H9 (cell line): ENCODE measurements around the gene ENTPD1. TPM values are rescaled to one million over a fixed set of nuclear protein-coding genes. Genes with fewer than 3 reads are reported as not detected.

Experiments used
- DNase-seq: peaks from one replicate; pipeline ENCODE4 v3.0.0-alpha.2; 2017
- H2AFZ ChIP-seq: one replicate; pipeline ENCODE4 v1.6.1; 2013; ENCODE audit warnings: mild to moderate bottlenecking, low read length, control low read depth, moderate library complexity
- H2AK5ac ChIP-seq: 2 replicates; pipeline ENCODE4 v1.6.1; 2013; ENCODE audit warnings: low read length, control low read depth, mixed read lengths; ENCODE audit not compliant: insufficient read length
- H2BK120ac ChIP-seq: one replicate; pipeline ENCODE4 v1.6.1; 2013; ENCODE audit warnings: low read depth, mild to moderate bottlenecking, low read length, control low read depth, inconsistent platforms; ENCODE audit not compliant: poor library complexity, severe bottlenecking
- H2BK12ac ChIP-seq: 2 replicates; pipeline ENCODE4 v1.6.1; 2013; ENCODE audit warnings: low read length, control low read depth, mixed read lengths, low read depth; ENCODE audit not compliant: insufficient read length
- H2BK15ac ChIP-seq: 2 replicates; pipeline ENCODE4 v1.6.1; 2013; ENCODE audit warnings: low read depth, low read length, control low read depth
- H2BK20ac ChIP-seq: one replicate; pipeline ENCODE4 v1.6.1; 2013; ENCODE audit warnings: low read depth, mild to moderate bottlenecking, low read length, control low read depth, inconsistent platforms; ENCODE audit not compliant: poor library complexity, severe bottlenecking
- H2BK5ac ChIP-seq: 2 replicates; pipeline ENCODE4 v1.6.1; 2013; ENCODE audit warnings: low read length, control low read depth, mixed read lengths; ENCODE audit not compliant: insufficient read length
- H3K14ac ChIP-seq: 2 replicates; pipeline ENCODE4 v1.6.1; 2013; ENCODE audit warnings: low read length, control low read depth; ENCODE audit not compliant: insufficient read depth
- H3K18ac ChIP-seq: 2 replicates; pipeline ENCODE4 v1.6.1; 2013; ENCODE audit warnings: low read depth, mild to moderate bottlenecking, mixed read lengths, low read length, control low read depth; ENCODE audit not compliant: insufficient read length
- H3K23ac ChIP-seq: 2 replicates; pipeline ENCODE4 v1.6.1; 2013; ENCODE audit warnings: low read length, control low read depth, mixed read lengths, low read depth; ENCODE audit not compliant: insufficient read length
- H3K23me2 ChIP-seq: 2 replicates; pipeline ENCODE4 v1.6.1; 2013; ENCODE audit warnings: low read depth, mild to moderate bottlenecking, mixed read lengths, low read length, control low read depth; ENCODE audit not compliant: insufficient read length, poor library complexity, severe bottlenecking
- H3K27ac ChIP-seq: 2 replicates; pipeline ENCODE4 v1.5.1; 2013; ENCODE audit warnings: low read length, control low read depth, mixed read lengths, low read depth; ENCODE audit not compliant: insufficient read length
- H3K27me3 ChIP-seq: 2 replicates; pipeline ENCODE4 v1.6.1; 2013; ENCODE audit warnings: low read length, control low read depth, inconsistent platforms; ENCODE audit not compliant: insufficient read depth
- H3K4ac ChIP-seq: 2 replicates; pipeline ENCODE4 v1.6.1; 2013; ENCODE audit warnings: low read depth, mild to moderate bottlenecking, control low read depth, inconsistent platforms, low read length, moderate library complexity
- H3K4me1 ChIP-seq: 2 replicates; pipeline ENCODE4 v1.6.1; 2013; ENCODE audit warnings: low read length, control low read depth, inconsistent platforms; ENCODE audit not compliant: insufficient read depth
- H3K4me2 ChIP-seq: 2 replicates; pipeline ENCODE4 v1.6.1; 2013; ENCODE audit warnings: low read length, control low read depth, mixed read lengths; ENCODE audit not compliant: insufficient read length, insufficient read depth
- H3K56ac ChIP-seq: 2 replicates; pipeline ENCODE4 v1.6.1; 2013; ENCODE audit warnings: low read depth, mild to moderate bottlenecking, mixed read lengths, low read length, control low read depth; ENCODE audit not compliant: insufficient read length
- H3K79me1 ChIP-seq: 2 replicates; pipeline ENCODE4 v1.6.1; 2013; ENCODE audit warnings: low read depth, mild to moderate bottlenecking, moderate library complexity, low read length, control low read depth, inconsistent platforms; ENCODE audit not compliant: insufficient read depth, poor library complexity, severe bottlenecking
- H3K79me2 ChIP-seq: 2 replicates; pipeline ENCODE4 v1.6.1; 2013; ENCODE audit warnings: low read length, control low read depth, inconsistent platforms; ENCODE audit not compliant: insufficient read depth
- H3K9ac ChIP-seq: 2 replicates; pipeline ENCODE4 v1.6.1; 2013; ENCODE audit warnings: low read length, control low read depth, mixed read lengths; ENCODE audit not compliant: insufficient read length; ENCODE audit errors: extremely low read depth
- H3K9me3 ChIP-seq: one replicate; pipeline ENCODE4 v1.6.1; 2013; ENCODE audit warnings: low read depth, low read length, inconsistent platforms; ENCODE audit not compliant: control insufficient read depth
- H3T11ph ChIP-seq: one replicate; pipeline ENCODE4 v1.6.1; 2013; ENCODE audit warnings: mild to moderate bottlenecking, low read length, control low read depth, inconsistent platforms
- H4K20me1 ChIP-seq: one replicate; pipeline ENCODE4 v1.6.1; 2013; ENCODE audit not compliant: control insufficient read depth, insufficient read length, insufficient read depth
- H4K5ac ChIP-seq: 2 replicates; pipeline ENCODE4 v1.6.1; 2013; ENCODE audit warnings: low read depth, mild to moderate bottlenecking, mixed read lengths, low read length, control low read depth; ENCODE audit not compliant: insufficient read length
- H4K8ac ChIP-seq: replicated peaks from 2 replicates; pipeline ENCODE4 v1.6.1; 2013; ENCODE audit warnings: low read length, control low read depth, mixed read lengths, low read depth; ENCODE audit not compliant: insufficient read length
- H4K91ac ChIP-seq: 2 replicates; pipeline ENCODE4 v1.6.1; 2013; ENCODE audit warnings: low read depth, mild to moderate bottlenecking, moderate library complexity, mixed read lengths, low read length, control low read depth; ENCODE audit not compliant: insufficient read length
- H3K27ac Mint-ChIP-seq, 3 experiments: 2 replicates in 2 of 3; 3 replicates in 1 of 3; pipeline ENCODE4 v1.8.0; 2020 to 2021; ENCODE audit warnings: mixed read lengths in 3 of 3, mild to moderate bottlenecking in 1 of 3, moderate library complexity in 1 of 3
- H3K27me3 Mint-ChIP-seq: 2 replicates; pipeline ENCODE4 v1.8.0; 2021; ENCODE audit warnings: low read depth, mild to moderate bottlenecking, moderate library complexity, mixed read lengths
- H3K36me3 Mint-ChIP-seq, 3 experiments: 2 replicates in 2 of 3; 3 replicates in 1 of 3; pipeline ENCODE4 v1.8.0; 2020 to 2021; ENCODE audit warnings: low read depth in 3 of 3, mixed read lengths in 3 of 3; ENCODE audit not compliant: insufficient read depth in 1 of 3
- H3K4me1 Mint-ChIP-seq, 2 experiments: 2 replicates each; pipeline ENCODE4 v1.8.0; 2020; ENCODE audit warnings: mixed read lengths in 2 of 2
- H3K4me3 Mint-ChIP-seq, 2 experiments: 2 replicates in 1 of 2; 3 replicates in 1 of 2; pipeline ENCODE4 v1.8.0; 2020 to 2021; ENCODE audit warnings: mild to moderate bottlenecking in 2 of 2, mixed read lengths in 2 of 2, moderate library complexity in 1 of 2
- H3K9me3 Mint-ChIP-seq, 2 experiments: 2 replicates in 1 of 2; 3 replicates in 1 of 2; pipeline ENCODE4 v1.8.0; 2020; ENCODE audit warnings: mild to moderate bottlenecking in 2 of 2, mixed read lengths in 2 of 2, moderate library complexity in 1 of 2
- WGBS: extraction: QIAGEN DNeasy Blood & Tissue Kit; methylation state at CpG from one replicate; pipeline ENCODE4 v1.1.7; 2013; ENCODE audit warnings: missing lambda C conversion rate, low lambda C conversion rate, mixed read lengths; ENCODE audit not compliant: insufficient read length; ENCODE audit errors: extremely low coverage; 5-methylcytosine and 5-hydroxymethylcytosine counted together
- total RNA-seq: library from RNA; stranded (reverse); gene quantifications from 2 replicates; pipeline ENCODE4 v1.2.1, GENCODE V29; 2021
- TF ChIP-seq, protein P1 (sequence below): fragments of 200-600 bp; sonication (generic); conservative IDR thresholded peaks from 3 replicates; pipeline ENCODE4 v1.8.0; 2021; ENCODE audit warnings: antibody characterized with exemption, mild to moderate bottlenecking

The ENTPD1 gene
- total RNA-seq, 1 experiment from 2014 or later, result 1.9 TPM

DNA sequence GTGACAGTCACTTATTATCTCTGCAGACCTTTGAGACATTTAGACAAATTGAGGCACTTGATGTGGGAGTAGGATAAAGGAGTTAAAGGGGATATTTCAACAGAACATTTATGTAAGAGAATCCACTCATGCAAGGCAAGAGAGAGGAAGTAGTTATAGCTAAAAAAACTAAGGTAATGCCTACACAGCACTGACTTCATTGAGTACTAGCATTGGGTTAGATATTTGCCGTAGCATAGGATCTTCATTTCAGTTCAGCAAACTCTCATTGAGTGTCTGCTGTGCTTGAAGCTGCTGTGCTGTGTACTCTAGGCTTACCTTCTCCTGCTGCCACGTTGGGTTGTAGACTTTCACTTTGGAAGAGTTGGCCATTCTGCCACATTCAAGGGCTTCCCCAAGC is 10.5 kb upstream of the ENTPD1 start:
- H3K27ac ChIP-seq, result no peak overlapping the region
- no peak overlapping the region for H3K27ac Mint-ChIP-seq

More for the DNA sequence above, 10.5 kb upstream of the ENTPD1 start:
- Histone ChIP-seq H4K8ac (no peak overlapping the region), H2BK5ac (no peak overlapping the region), H2AK5ac (no peak overlapping the region), H3K79me2 (no peaks in the 10 kb centered on the region), H3K14ac (no peak overlapping the region), H3K18ac (no peak overlapping the region), H2BK15ac (no peak overlapping the region), H3T11ph (no peak overlapping the region), H3K56ac (no peak overlapping the region), H3K4ac (no peak overlapping the region), H3K4me2 (no peak overlapping the region), H4K91ac (no peak overlapping the region), H2BK20ac (no peak overlapping the region), H3K27me3 (no peaks in the 10 kb centered on the region), H3K4me1 (peaks cover 5% of the 10 kb centered on the region; the same call in 1 of the 2 replicates), H3K23me2 (no peaks in the 10 kb centered on the region), H2BK12ac (no peak overlapping the region), H2AFZ (no peak overlapping the region), H3K79me1 (no peaks in the 10 kb centered on the region), H2BK120ac (no peak overlapping the region), H4K5ac (no peak overlapping the region), H4K20me1 (no peaks in the 10 kb centered on the region), H3K9me3 (no peaks in the 10 kb centered on the region), H3K23ac (no peak overlapping the region), H3K9ac (no peak overlapping the region)
- H3K36me3 Mint-ChIP-seq, result no peaks in the 10 kb centered on the region; a peak in 1 of 7 replicates
- no peak overlapping the region for H3K4me3 Mint-ChIP-seq
- no peak for DNase-seq
- no peaks in the 10 kb centered on the region; a peak in 2 of 5 replicates for H3K9me3 Mint-ChIP-seq
- TF ChIP-seq, protein P1, sequence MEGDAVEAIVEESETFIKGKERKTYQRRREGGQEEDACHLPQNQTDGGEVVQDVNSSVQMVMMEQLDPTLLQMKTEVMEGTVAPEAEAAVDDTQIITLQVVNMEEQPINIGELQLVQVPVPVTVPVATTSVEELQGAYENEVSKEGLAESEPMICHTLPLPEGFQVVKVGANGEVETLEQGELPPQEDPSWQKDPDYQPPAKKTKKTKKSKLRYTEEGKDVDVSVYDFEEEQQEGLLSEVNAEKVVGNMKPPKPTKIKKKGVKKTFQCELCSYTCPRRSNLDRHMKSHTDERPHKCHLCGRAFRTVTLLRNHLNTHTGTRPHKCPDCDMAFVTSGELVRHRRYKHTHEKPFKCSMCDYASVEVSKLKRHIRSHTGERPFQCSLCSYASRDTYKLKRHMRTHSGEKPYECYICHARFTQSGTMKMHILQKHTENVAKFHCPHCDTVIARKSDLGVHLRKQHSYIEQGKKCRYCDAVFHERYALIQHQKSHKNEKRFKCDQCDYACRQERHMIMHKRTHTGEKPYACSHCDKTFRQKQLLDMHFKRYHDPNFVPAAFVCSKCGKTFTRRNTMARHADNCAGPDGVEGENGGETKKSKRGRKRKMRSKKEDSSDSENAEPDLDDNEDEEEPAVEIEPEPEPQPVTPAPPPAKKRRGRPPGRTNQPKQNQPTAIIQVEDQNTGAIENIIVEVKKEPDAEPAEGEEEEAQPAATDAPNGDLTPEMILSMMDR, result no peak
- no CpG with 5 or more reads among the region's 2 CpGs for WGBS
- no peaks in the 10 kb centered on the region for H3K27me3 Mint-ChIP-seq
- peaks cover 4 to 9% of the 10 kb centered on the region in 2 experiments; a peak in 3 of 4 replicates for H3K4me1 Mint-ChIP-seq
